M059J (cell line): ENCODE results near the gene DCAF11. TPM values are rescaled to one million over a fixed set of nuclear protein-coding genes. Genes with fewer than 3 reads are reported as not detected.

ENCODE experiments used
- DNase-seq: peaks from one replicate; pipeline ENCODE4 v3.0.0-alpha.2; 2012; ENCODE audit warnings: low read depth
- total RNA-seq: library from RNA; depleted of rRNA; stranded (reverse); fragments of >200 nt; shearing (Covaris generic); gene quantifications from 2 replicates; pipeline ENCODE4 v1.2.3, GENCODE V29; 2014; rRNA removed

DCAF11 gene
- total RNA-seq, 1 experiment from 2014 or later: 78.7 TPM

GRCh38 chr14:24160850-24161804 lies 46.5 kb downstream of the DCAF11 start, which contains the start of gene IRF9:
IRF9 (plus strand) TSS chr14:24161265; CDS start chr14:24162145, 880 bp downstream.
- DNase-seq: peak; percentile 95

GRCh38 chr14:24162093-24162492 lies 47.5 kb downstream of the DCAF11 start:
- no peak for DNase-seq

DNA sequence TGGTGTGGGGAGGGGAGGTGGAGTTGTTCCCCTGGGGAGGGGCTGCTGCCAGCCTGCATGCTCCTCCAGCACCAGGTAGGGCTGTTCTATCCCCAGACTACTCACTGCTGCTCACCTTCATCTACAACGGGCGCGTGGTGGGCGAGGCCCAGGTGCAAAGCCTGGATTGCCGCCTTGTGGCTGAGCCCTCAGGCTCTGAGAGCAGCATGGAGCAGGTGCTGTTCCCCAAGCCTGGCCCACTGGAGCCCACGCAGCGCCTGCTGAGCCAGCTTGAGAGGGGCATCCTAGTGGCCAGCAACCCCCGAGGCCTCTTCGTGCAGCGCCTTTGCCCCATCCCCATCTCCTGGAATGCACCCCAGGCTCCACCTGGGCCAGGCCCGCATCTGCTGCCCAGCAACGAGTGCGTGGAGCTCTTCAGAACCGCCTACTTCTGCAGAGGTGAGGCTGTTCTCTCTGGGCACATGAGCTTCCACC lies 50.0 kb downstream of the DCAF11 start:
- no peak for DNase-seq

- DNase-seq: no peak
Observed at GRCh38 chr14:24165785-24166184, 51.2 kb downstream of the DCAF11 start.

DNA sequence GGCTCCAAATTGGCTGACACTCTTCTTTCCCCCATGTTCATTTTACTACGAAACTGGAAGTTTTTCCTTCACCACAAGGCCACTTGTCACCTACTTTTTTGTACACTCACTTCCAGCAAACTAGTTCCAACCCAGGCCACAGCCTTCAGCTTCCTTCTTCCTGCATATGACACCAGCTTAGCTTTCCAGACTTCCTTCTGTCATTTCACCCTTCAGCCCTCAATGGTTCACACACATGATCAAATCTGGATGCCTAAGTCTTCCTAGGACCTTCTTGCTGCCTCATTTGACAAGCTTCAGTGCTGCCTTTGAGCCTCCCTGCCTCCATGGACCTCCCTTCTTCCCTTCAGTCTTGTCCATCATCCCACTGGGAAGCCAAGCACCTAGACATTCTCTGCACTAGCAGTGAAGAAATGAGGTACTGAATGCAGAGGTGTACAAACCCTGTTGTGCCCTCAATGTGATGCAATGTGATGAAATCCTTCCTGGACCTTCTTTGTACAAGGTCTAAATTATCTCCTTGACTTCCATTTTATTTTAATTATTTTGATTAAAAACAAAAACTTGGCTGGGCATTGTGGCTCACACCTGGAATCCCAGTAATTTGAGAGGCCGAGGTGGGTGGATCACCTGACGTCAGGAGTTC lies 53.0 kb downstream of the DCAF11 start:
- DNase-seq: no peak

DNA sequence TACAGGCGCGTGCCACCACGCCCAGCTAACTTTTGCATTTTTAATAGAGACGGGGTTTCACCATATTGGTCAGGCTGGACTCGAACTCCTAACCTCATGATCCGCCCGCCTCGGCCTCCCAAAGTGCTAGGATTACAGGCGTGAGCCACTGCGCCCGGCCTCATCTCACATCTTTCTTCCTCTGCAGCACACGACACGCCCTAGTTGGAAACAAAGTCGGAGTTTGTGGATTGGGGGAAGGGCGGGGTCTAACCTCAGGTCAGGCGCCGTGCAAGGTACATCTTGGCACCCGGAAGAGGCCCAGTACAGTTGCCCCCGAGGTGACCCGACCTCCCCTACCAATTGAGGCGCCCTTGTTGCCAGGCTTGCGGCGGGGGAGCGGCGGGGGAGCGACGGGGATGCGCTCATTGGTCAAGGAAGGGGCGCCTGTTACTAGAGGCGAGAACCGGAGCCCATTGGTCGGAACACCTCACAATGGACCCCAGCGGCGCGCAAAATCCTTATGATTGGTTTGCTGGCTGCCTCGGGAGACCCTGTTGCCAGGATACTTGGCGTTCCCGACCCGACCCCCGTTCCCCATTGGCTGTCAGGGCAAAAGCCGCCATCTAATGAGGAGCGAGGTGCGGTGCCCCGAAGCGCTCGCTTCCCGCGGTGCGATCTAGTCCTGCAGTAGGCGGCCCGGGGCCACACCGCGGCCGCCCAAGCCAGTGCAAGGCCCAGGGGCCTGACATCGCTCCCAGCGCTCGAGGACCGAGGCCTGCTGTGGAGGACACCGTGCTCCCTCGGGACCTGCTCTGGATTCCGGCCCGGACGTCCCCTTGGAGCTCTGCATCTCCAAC lies 57.1 kb downstream of the DCAF11 start, which contains the start of gene REC8:
Gene REC8 (plus strand): TSS at position 659 of the 839 bp plus-strand sequence. CDS start 473 bp downstream, outside the sequence.
- no peak for DNase-seq

- no peak for DNase-seq
Observed at GRCh38 chr14:24172261-24172860, 57.8 kb downstream of the DCAF11 start.

DNA sequence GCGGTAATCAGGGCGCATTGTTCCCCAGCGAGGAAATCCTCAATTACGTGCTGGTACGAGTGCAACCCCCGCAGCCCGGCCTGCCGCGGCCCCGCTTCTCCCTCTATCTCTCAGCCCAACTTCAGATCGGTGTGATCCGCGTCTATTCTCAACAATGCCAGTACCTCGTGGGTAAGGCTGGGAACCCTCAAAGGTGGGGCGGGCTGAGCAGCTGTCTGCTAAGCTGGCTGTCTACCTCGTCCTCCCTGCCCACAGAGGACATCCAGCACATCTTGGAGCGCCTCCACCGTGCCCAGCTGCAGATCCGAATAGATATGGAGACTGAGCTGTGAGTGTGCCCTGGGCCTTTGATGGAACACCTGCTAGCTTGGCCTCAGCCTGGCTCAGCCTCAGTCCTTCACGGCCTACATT lies 58.3 kb downstream of the DCAF11 start:
- DNase-seq: no peak

Other genes starting within 250 kb of the DCAF11 start
- gene DHRS4, start 161.0 kb upstream of the DCAF11 start, total RNA-seq: 25.4 and 40.9 TPM in 2 replicates
- gene DHRS4L2, start 125.8 kb upstream of the DCAF11 start, total RNA-seq: 15.1 and 20.2 TPM in 2 replicates
- gene CARMIL3, start 62.8 kb upstream of the DCAF11 start, total RNA-seq: not detected in 2 replicates
- gene CPNE6, start 43.2 kb upstream of the DCAF11 start, total RNA-seq: not detected in 2 replicates
- 3.5 and 15.6 TPM in 2 replicates for gene PCK2, start 20.5 kb upstream of the DCAF11 start, total RNA-seq
- gene NRL, start 172 bp downstream of the DCAF11 start, total RNA-seq: 1.3 and 4.9 TPM in 2 replicates
- 0.27 TPM in 1 of 2 replicates, not detected in the other for gene FITM1, start 15.9 kb downstream of the DCAF11 start, total RNA-seq
- gene PSME1, start 21.4 kb downstream of the DCAF11 start, total RNA-seq: 358 and 437 TPM in 2 replicates
- 30.1 and 30.6 TPM in 2 replicates for gene EMC9, start 26.8 kb downstream of the DCAF11 start, total RNA-seq
- gene PSME2, start 31.8 kb downstream of the DCAF11 start, total RNA-seq: 342 and 389 TPM in 2 replicates
- gene RNF31, start 32.7 kb downstream of the DCAF11 start, total RNA-seq: 64.9 and 68.0 TPM in 2 replicates
- gene IRF9, start 46.5 kb downstream of the DCAF11 start, total RNA-seq: 153 and 160 TPM in 2 replicates
- gene REC8, start 57.3 kb downstream of the DCAF11 start, total RNA-seq: 1.3 and 4.8 TPM in 2 replicates
- 26.8 and 141 TPM in 2 replicates for gene IPO4, start 74.0 kb downstream of the DCAF11 start, total RNA-seq
- gene TM9SF1, start 80.7 kb downstream of the DCAF11 start, total RNA-seq: 132 and 141 TPM in 2 replicates
- not detected in 2 replicates for gene TSSK4, start 90.9 kb downstream of the DCAF11 start, total RNA-seq
- gene CHMP4A, start 98.7 kb downstream of the DCAF11 start, total RNA-seq: 36.5 and 44.8 TPM in 2 replicates
- gene MDP1, start 101.3 kb downstream of the DCAF11 start, total RNA-seq: 16.9 and 23.4 TPM in 2 replicates
- gene NEDD8, start 117.6 kb downstream of the DCAF11 start, total RNA-seq: 335 and 388 TPM in 2 replicates
- gene GMPR2, start 118.2 kb downstream of the DCAF11 start, total RNA-seq: 85.6 and 114 TPM in 2 replicates
- 45.9 and 58.1 TPM in 2 replicates for gene TINF2, start 127.8 kb downstream of the DCAF11 start, total RNA-seq
- gene TGM1, start 148.4 kb downstream of the DCAF11 start, total RNA-seq: 0.05 and 0.12 TPM in 2 replicates
- gene RABGGTA, start 156.8 kb downstream of the DCAF11 start, total RNA-seq: 15.4 and 17.7 TPM in 2 replicates
- gene DHRS1, start 185.0 kb downstream of the DCAF11 start, total RNA-seq: 15.4 and 20.9 TPM in 2 replicates
- 8.9 and 14.0 TPM in 2 replicates for gene NOP9, start 185.1 kb downstream of the DCAF11 start, total RNA-seq
- not detected in 2 replicates for gene CIDEB, start 193.2 kb downstream of the DCAF11 start, total RNA-seq
- gene LTB4R2, start 195.4 kb downstream of the DCAF11 start, total RNA-seq: 0.64 and 1.2 TPM in 2 replicates
- 0.98 and 1.9 TPM in 2 replicates for gene LTB4R, start 196.7 kb downstream of the DCAF11 start, total RNA-seq
- gene ADCY4, start 220.3 kb downstream of the DCAF11 start, total RNA-seq: not detected in 2 replicates
- gene RIPK3, start 225.2 kb downstream of the DCAF11 start, total RNA-seq: not detected in 2 replicates